Endothelial cell of umbilical vein (primary cell): ENCODE results near the gene KCTD20.
A peak's percentile ranks its signal among the peaks of the same experiment; 100 is the strongest.

Experiments
- EZH2 ChIP-seq: IDR thresholded peaks from 2 replicates; pipeline ENCODE4 v1.6.1; 2012; ENCODE audit warnings: borderline replicate concordance, low read depth, mild to moderate bottlenecking, moderate library complexity, low read length, inconsistent platforms; ENCODE audit not compliant: severe bottlenecking
- GATA2 ChIP-seq: IDR thresholded peaks from 2 replicates; pipeline ENCODE4 v1.7.0; 2011; ENCODE audit warnings: low read depth, mild to moderate bottlenecking, moderate library complexity, mixed read lengths, low read length; ENCODE audit not compliant: insufficient read length, insufficient read depth
- JUN ChIP-seq: IDR thresholded peaks from 2 replicates; pipeline ENCODE4 v1.6.1; 2011; ENCODE audit warnings: borderline replicate concordance, low read depth; ENCODE audit not compliant: insufficient read length, insufficient read depth
- MYC ChIP-seq: IDR thresholded peaks from one replicate; pipeline ENCODE4 v1.6.1; 2011; ENCODE audit warnings: mild to moderate bottlenecking, low read depth, low read length
- POLR2A ChIP-seq: IDR thresholded peaks from 2 replicates; pipeline ENCODE4 v1.6.1; 2012; ENCODE audit warnings: low read depth, mild to moderate bottlenecking, control low read depth, low read length
- POLR2AphosphoS5 ChIP-seq: IDR thresholded peaks from 2 replicates; pipeline ENCODE4 v1.6.1; 2012; ENCODE audit warnings: low read depth, mild to moderate bottlenecking, control low read depth, low read length, moderate library complexity; ENCODE audit not compliant: insufficient read depth
- TF ChIP-seq, protein P1 (sequence below), 2 donors: IDR thresholded peaks; 1 replicate in 1 of 2; 2 replicates in 1 of 2; pipeline ENCODE4 v1.5.1; 2011; ENCODE audit warnings: low read length in 2 of 2, mild to moderate bottlenecking in 2 of 2, moderate library complexity in 2 of 2, control low read depth in 1 of 2, inconsistent platforms in 1 of 2, low read depth in 1 of 2; ENCODE audit not compliant: insufficient read depth in 1 of 2; ENCODE audit errors: extremely low read depth in 1 of 2
- TF ChIP-seq, protein P2 (sequence below): IDR thresholded peaks from 2 replicates; pipeline ENCODE4 v1.6.1; 2011; ENCODE audit not compliant: insufficient read depth, insufficient read length

DNA sequence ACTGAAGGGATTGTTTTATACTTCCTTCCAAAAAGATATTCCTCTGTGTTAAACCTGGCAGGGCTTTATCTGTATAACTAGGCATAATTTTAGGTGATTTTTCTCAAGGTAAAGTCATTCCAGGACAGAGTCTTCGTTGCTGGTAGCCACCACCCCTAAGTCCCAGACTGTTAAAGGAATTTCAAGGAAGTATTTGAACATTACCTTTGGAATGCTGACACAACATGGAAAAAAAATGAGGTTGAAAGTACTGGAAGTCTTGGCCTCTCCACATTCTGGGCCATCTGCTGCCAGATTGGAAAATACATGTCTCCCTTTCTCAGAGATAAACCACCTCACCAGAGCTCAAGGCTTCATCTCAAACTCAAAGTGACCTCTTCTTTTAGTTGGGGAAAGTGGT, 28.3 kb upstream of the KCTD20 start:
- TF ChIP-seq, protein P1, sequence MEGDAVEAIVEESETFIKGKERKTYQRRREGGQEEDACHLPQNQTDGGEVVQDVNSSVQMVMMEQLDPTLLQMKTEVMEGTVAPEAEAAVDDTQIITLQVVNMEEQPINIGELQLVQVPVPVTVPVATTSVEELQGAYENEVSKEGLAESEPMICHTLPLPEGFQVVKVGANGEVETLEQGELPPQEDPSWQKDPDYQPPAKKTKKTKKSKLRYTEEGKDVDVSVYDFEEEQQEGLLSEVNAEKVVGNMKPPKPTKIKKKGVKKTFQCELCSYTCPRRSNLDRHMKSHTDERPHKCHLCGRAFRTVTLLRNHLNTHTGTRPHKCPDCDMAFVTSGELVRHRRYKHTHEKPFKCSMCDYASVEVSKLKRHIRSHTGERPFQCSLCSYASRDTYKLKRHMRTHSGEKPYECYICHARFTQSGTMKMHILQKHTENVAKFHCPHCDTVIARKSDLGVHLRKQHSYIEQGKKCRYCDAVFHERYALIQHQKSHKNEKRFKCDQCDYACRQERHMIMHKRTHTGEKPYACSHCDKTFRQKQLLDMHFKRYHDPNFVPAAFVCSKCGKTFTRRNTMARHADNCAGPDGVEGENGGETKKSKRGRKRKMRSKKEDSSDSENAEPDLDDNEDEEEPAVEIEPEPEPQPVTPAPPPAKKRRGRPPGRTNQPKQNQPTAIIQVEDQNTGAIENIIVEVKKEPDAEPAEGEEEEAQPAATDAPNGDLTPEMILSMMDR (IDR thresholded peaks at IDR 0.05; ENCODE audit: extremely low read depth in 1 of 2, insufficient read depth in 1 of 2, low read depth in 1 of 2, low read length in 2 of 2): no peak
- no peak for TF ChIP-seq EZH2
- no peak for TF ChIP-seq MYC
- TF ChIP-seq POLR2A: no peak
- TF ChIP-seq, protein P2, sequence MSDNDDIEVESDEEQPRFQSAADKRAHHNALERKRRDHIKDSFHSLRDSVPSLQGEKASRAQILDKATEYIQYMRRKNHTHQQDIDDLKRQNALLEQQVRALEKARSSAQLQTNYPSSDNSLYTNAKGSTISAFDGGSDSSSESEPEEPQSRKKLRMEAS: no peak
- no peak for TF ChIP-seq JUN
- no peak for TF ChIP-seq POLR2AphosphoS5
- peak; percentile 0 for TF ChIP-seq GATA2
